Esophagus squamous epithelium (tissue), 4 donors: ENCODE data around the gene OR8A1.

Source experiments
- POLR2A ChIP-seq, 4 donors: fragments of 450-650 bp; IDR thresholded peaks; one replicate each; pipeline ENCODE4 v1.6.1; 2017; ENCODE audit warnings: antibody characterized with exemption in 4 of 4, mild to moderate bottlenecking in 4 of 4, moderate library complexity in 3 of 4
- TF ChIP-seq, protein P1 (sequence below), 6 experiments: fragments of 450-650 bp in 4 of 6; fragments of 200-600 bp in 2 of 6; sonication (generic) in 2 of 6; IDR thresholded peaks; one replicate each; pipeline ENCODE4 v1.5.1; 2016 to 2019; ENCODE audit warnings: antibody characterized with exemption in 6 of 6, mild to moderate bottlenecking in 4 of 6, moderate library complexity in 4 of 6

GRCh38 chr11:124551189-124551588 lies 18.6 kb upstream of the OR8A1 start:
- TF ChIP-seq, protein P1, sequence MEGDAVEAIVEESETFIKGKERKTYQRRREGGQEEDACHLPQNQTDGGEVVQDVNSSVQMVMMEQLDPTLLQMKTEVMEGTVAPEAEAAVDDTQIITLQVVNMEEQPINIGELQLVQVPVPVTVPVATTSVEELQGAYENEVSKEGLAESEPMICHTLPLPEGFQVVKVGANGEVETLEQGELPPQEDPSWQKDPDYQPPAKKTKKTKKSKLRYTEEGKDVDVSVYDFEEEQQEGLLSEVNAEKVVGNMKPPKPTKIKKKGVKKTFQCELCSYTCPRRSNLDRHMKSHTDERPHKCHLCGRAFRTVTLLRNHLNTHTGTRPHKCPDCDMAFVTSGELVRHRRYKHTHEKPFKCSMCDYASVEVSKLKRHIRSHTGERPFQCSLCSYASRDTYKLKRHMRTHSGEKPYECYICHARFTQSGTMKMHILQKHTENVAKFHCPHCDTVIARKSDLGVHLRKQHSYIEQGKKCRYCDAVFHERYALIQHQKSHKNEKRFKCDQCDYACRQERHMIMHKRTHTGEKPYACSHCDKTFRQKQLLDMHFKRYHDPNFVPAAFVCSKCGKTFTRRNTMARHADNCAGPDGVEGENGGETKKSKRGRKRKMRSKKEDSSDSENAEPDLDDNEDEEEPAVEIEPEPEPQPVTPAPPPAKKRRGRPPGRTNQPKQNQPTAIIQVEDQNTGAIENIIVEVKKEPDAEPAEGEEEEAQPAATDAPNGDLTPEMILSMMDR (IDR thresholded peaks at IDR 0.05): no peak
- TF ChIP-seq POLR2A (IDR thresholded peaks at IDR 0.05): no peak
